IMR-90 (cell line): ENCODE data around the gene PRKCH. TPM values are rescaled to one million over a fixed set of nuclear protein-coding genes. Genes with fewer than 3 reads are reported as not detected.
"Not testable (repeated sequence)": the region's sequence is repeated elsewhere in the genome, so short reads cannot be mapped to it uniquely, and the experiment has no call there.

Experiments used
- ATAC-seq: fragments of 200-7000 bp; cut with Tn5 transposase; 2 replicates; pipeline ENCODE4 v1.9.1; 2020; ENCODE audit warnings: low read depth, mild to moderate bottlenecking, moderate library complexity
- BruUV-seq: library from RNA; stranded (reverse); fragments of 400-500 nt; replicated peaks from 2 replicates; lab custom pipeline; 2021; lab: Mats Ljungman, UMichigan
- CTCF ChIA-PET: fragments of 300-600 bp; formaldehyde crosslinking; extraction: SDS; loops from one replicate; lab custom pipeline; 2021; ENCODE audit warnings: antibody characterized with exemption; lab: Yijun Ruan, JAX
- POLR2A ChIA-PET: fragments of 300-600 bp; sonication (Branson Sonifier 250); formaldehyde crosslinking; loops from one replicate; lab custom pipeline; 2022; ENCODE audit warnings: antibody characterized with exemption; ENCODE audit not compliant: unreplicated experiment; lab: Charles Lee
- DNase-seq: peaks from one replicate; pipeline ENCODE4 v3.0.0; 2013
- H2AFZ ChIP-seq: replicated peaks from 2 replicates; pipeline ENCODE3; 2013; ENCODE audit warnings: low read length, mild to moderate bottlenecking; ENCODE audit not compliant: poor library complexity
- H2AK5ac ChIP-seq: 2 replicates; pipeline ENCODE4 v1.6.1; 2013; ENCODE audit warnings: low read depth, low read length, inconsistent platforms
- H2AK9ac ChIP-seq: replicated peaks from 2 replicates; pipeline ENCODE3; 2013; ENCODE audit warnings: mild to moderate bottlenecking, low read depth, low read length, moderate library complexity; ENCODE audit not compliant: poor library complexity
- H2BK120ac ChIP-seq: 2 replicates; pipeline ENCODE4 v1.6.1; 2013; ENCODE audit warnings: low read depth, low read length, inconsistent platforms
- H2BK15ac ChIP-seq: 3 replicates; pipeline ENCODE4 v1.6.1; 2013; ENCODE audit warnings: low read depth, low read length, inconsistent platforms
- H2BK20ac ChIP-seq: 2 replicates; pipeline ENCODE4 v1.6.1; 2013; ENCODE audit warnings: low read depth, mild to moderate bottlenecking, inconsistent platforms, low read length, moderate library complexity
- H2BK5ac ChIP-seq: 2 replicates; pipeline ENCODE4 v1.6.1; 2013; ENCODE audit warnings: mild to moderate bottlenecking, low read depth, low read length, inconsistent platforms; ENCODE audit not compliant: poor library complexity, severe bottlenecking
- H3K14ac ChIP-seq: replicated peaks from 2 replicates; pipeline ENCODE4 v1.6.1; 2013; ENCODE audit warnings: low read depth, low read length, inconsistent platforms
- H3K18ac ChIP-seq: 2 replicates; pipeline ENCODE4 v1.6.1; 2013; ENCODE audit warnings: low read depth, low read length, control low read depth
- H3K23ac ChIP-seq: 2 replicates; pipeline ENCODE4 v1.6.1; 2013; ENCODE audit warnings: low read depth, low read length, inconsistent platforms
- H3K27ac ChIP-seq: 2 replicates; pipeline ENCODE4 v1.5.1; 2013; ENCODE audit warnings: mild to moderate bottlenecking, control low read depth, low read length; ENCODE audit not compliant: insufficient read depth
- H3K27me3 ChIP-seq: 2 replicates; pipeline ENCODE4 v1.6.1; 2013; ENCODE audit warnings: low read length; ENCODE audit not compliant: control insufficient read depth, insufficient read depth
- H3K36me3 ChIP-seq: 2 replicates; pipeline ENCODE4 v1.6.1; 2013; ENCODE audit warnings: low read length, mixed read lengths; ENCODE audit not compliant: control insufficient read depth, insufficient read depth
- H3K4ac ChIP-seq: 2 replicates; pipeline ENCODE4 v1.6.1; 2013; ENCODE audit warnings: low read depth, low read length, inconsistent platforms
- H3K4me1 ChIP-seq: 2 replicates; pipeline ENCODE4 v1.6.1; 2013; ENCODE audit warnings: low read length, mixed read lengths; ENCODE audit not compliant: control insufficient read depth, insufficient read depth
- H3K4me2 ChIP-seq: 2 replicates; pipeline ENCODE4 v1.6.1; 2013; ENCODE audit warnings: low read depth, mild to moderate bottlenecking, control low read depth, low read length, moderate library complexity
- H3K4me3 ChIP-seq: 2 replicates; pipeline ENCODE4 v1.5.1; 2013; ENCODE audit warnings: low read depth, mild to moderate bottlenecking, control low read depth, low read length, moderate library complexity; ENCODE audit not compliant: insufficient read depth
- H3K56ac ChIP-seq: 2 replicates; pipeline ENCODE4 v1.6.1; 2013; ENCODE audit warnings: low read length, inconsistent platforms; ENCODE audit not compliant: insufficient read depth; ENCODE audit errors: extremely low read depth
- H3K79me1 ChIP-seq, 2 experiments: 2 replicates each; pipeline ENCODE4 v1.6.1; 2013; ENCODE audit warnings: low read length in 2 of 2, inconsistent platforms in 1 of 2, low read depth in 1 of 2
- H3K9ac ChIP-seq: 2 replicates; pipeline ENCODE4 v1.6.1; 2013; ENCODE audit warnings: low read depth, low read length, control low read depth
- H3K9me1 ChIP-seq: 2 replicates; pipeline ENCODE4 v1.6.1; 2013; ENCODE audit warnings: low read length, inconsistent platforms; ENCODE audit not compliant: insufficient read depth
- H3K9me3 ChIP-seq: 2 replicates; pipeline ENCODE4 v1.6.1; 2013; ENCODE audit warnings: low read length; ENCODE audit not compliant: control insufficient read depth, insufficient read depth
- H4K20me1 ChIP-seq: 2 replicates; pipeline ENCODE4 v1.6.1; 2013; ENCODE audit warnings: low read length, inconsistent platforms; ENCODE audit not compliant: insufficient read depth
- H4K5ac ChIP-seq: 2 replicates; pipeline ENCODE4 v1.6.1; 2013; ENCODE audit warnings: mild to moderate bottlenecking, low read depth, low read length, control low read depth
- H4K8ac ChIP-seq, 2 experiments: 2 replicates each; pipeline ENCODE4 v1.6.1; 2013; ENCODE audit warnings: low read depth in 2 of 2, low read length in 2 of 2, control low read depth in 1 of 2, inconsistent platforms in 1 of 2
- H4K91ac ChIP-seq: 2 replicates; pipeline ENCODE4 v1.6.1; 2013; ENCODE audit warnings: low read depth, low read length, inconsistent platforms; ENCODE audit not compliant: insufficient read depth
- WGBS, 2 experiments: methylation state at CpG; one replicate each; pipeline versions ENCODE4 v1.1.5 to v1.1.7; 2013; ENCODE audit warnings: missing lambda C conversion rate in 2 of 2; ENCODE audit not compliant: insufficient read length in 1 of 2; ENCODE audit errors: extremely low coverage in 2 of 2; 5-methylcytosine and 5-hydroxymethylcytosine counted together
- dilution Hi-C: fragments of 300-500 bp; cut with HindIII; formaldehyde crosslinking; loops from one replicate; pipeline ENCODE4 v1.14.3; 2018; ENCODE audit warnings: low sequenced_read_pairs; ENCODE audit not compliant: unreplicated experiment
- in situ Hi-C: fragments of 300-500 bp; cut with MboI; formaldehyde crosslinking; loops from 3 replicates; pipeline ENCODE4 v1.14.3; 2019; ENCODE audit warnings: low sequenced_read_pairs, inconsistent platforms, mixed read lengths
- intact Hi-C: fragments of 100-400 bp; cut with micrococcal nuclease; formaldehyde crosslinking; loops from 2 replicates; pipeline ENCODE4 v1.10.0; 2022
- polyA plus RNA-seq, 3 experiments: library from polyadenylated mRNA; depleted of rRNA; stranded (reverse); fragments of >200 nt; gene quantifications; 2 replicates each; pipeline ENCODE4 v1.2.3, GENCODE V29; 2012; ENCODE audit warnings: low replicate concordance in 1 of 3
- total RNA-seq: library from RNA; depleted of rRNA; stranded (reverse); fragments of >200 nt; gene quantifications from 2 replicates; pipeline ENCODE4 v1.2.3, GENCODE V29; 2012

Gene PRKCH
- total and polyA plus RNA-seq, 2 of the 4 experiments (the other 2 are of a cell fraction), result 1.6 to 2.3 TPM

DNA sequence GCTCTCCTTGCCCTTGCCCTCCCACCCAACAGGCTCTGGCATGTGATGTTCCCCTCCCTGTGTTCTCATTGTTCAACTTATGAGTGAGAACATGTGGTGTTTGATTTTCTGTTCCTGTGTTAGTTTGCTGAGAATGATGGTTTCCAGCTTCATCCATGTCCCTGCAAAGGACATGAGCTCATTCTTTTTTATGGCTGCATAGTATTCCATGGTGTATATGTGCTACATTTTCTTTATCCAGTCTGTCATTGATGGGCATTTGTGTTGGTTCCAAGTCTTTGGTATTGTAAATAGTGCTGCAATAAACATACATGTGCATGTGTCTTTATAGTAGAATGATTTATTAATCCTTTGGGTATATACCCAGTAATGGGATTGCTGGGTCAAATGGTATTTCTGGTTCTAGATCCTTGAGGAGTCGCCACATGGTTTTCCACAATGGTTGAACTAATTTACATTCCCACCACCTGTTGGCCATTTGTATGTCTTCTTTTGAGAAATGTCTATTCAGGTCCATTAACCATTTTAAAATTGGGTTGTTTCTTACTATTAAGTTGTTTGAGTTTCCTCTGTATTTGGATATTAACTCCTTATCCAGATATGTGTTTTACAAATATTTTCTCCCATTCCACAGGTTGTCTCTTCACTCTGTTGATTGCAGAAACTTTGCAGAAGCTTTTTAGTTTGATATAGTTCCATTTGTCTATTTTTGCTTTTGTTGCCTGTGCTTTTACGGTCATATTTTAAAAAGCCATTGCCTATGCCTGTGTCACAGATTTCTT is 143.4 kb downstream of the PRKCH start:
- H4K20me1 ChIP-seq, H3K4me2 ChIP-seq, intact Hi-C loops, H3K14ac ChIP-seq, H3K4ac ChIP-seq, H3K27me3 ChIP-seq, H3K23ac ChIP-seq, H3K27ac ChIP-seq, BruUV-seq, H3K9ac ChIP-seq, H2BK5ac ChIP-seq, H3K9me3 ChIP-seq, ATAC-seq, H3K9me1 ChIP-seq, H3K4me3 ChIP-seq, H2BK120ac ChIP-seq, H3K36me3 ChIP-seq, H2AFZ ChIP-seq, H3K18ac ChIP-seq, H3K56ac ChIP-seq, H4K91ac ChIP-seq, H4K5ac ChIP-seq, H4K8ac ChIP-seq, DNase-seq, H2BK20ac ChIP-seq, H2AK9ac ChIP-seq: not testable (repeated sequence)
- peak overlapping the region; percentile 76; the same call in 1 of the 2 replicates for H2AK5ac ChIP-seq
- no CpG with 5 or more reads among the region's 2 CpGs for WGBS, 2 experiments
- 0 out of 3 replicates have a peak overlapping the region, but pooled peaks have one; percentile 20 for H2BK15ac ChIP-seq
- peaks cover 23% of the 10 kb centered on the region for H3K4me1 ChIP-seq
- ChIA-PET POLR2A (interaction anchor here (1.0 kb wide), 1 partner anchor 233 kb away, joined by 3 read pairs; no protein-coding TSS in a partner anchor), CTCF (interaction anchor here (2.7 kb wide), 1 partner anchor 373 kb away, joined by 14 read pairs; no protein-coding TSS in a partner anchor)
- dilution Hi-C loops (loop anchor here (25.0 kb wide), 1 partner anchor 248 kb away; no protein-coding TSS in a partner anchor), in situ Hi-C loops (loop anchor here (5.0 kb wide), 1 partner anchor 268 kb away; no protein-coding TSS in a partner anchor)
- peaks cover 0 to 13% of the 10 kb centered on the region in 2 experiments; a peak in 2 of 4 replicates for H3K79me1 ChIP-seq
